ENCODE measurements around the gene CFAP206. TPM values are rescaled to one million over a fixed set of nuclear protein-coding genes. Genes with fewer than 3 reads are reported as not detected.

CFAP206 gene
- total and polyA plus RNA-seq, 10 of the 15 experiments (the other 5 are each of a cell fraction or from before 2014, with no cell fraction given) = 0.04 to 0.24 (median 0.09) TPM; not detected in 6

DNA sequence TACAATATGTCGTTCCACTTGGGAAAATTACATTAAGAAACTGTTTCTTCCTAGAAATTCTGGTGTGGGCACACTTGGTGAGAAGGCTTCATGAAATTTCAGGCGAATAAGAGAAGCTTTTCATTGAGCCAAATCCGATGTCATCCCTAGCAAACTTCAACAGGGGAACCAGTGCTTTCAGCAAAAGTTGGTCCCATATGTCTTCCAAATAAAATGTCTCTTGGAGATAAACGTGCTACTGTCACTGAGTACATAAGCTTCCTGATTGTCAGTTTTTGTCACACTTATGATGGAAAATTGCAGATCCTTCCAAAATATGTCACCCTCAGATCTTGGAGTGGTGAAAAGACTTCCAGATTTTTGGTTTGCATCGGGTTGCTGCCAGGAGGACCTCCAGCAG lies 33.9 kb downstream of the CFAP206 start:
- CTCF ChIA-PET = interaction anchor here (1.2 kb wide), 1 partner anchor 39 kb away, joined by 3 read pairs; no protein-coding TSS in a partner anchor
- in situ Hi-C loops (cut with MboI) = no loop called here
- SMC1A ChIA-PET (ENCODE audit: uncharacterized antibody, unreplicated experiment) = interaction anchor here (0.6 kb wide), 1 partner anchor 160 kb away, joined by 4 read pairs; no protein-coding TSS in a partner anchor
- H3K9me3 ChIP-seq (replicated peaks; ENCODE audit: control insufficient read depth, insufficient read depth, low read length) = no peaks in the 10 kb centered on the region
- H3K27ac ChIP-seq (ENCODE audit: control insufficient read depth, insufficient read depth) = no peak overlapping the region
- H3K4me1 ChIP-seq (ENCODE audit: control insufficient read depth, insufficient read depth, low read length) = no peaks in the 10 kb centered on the region
- TF ChIP-seq TCF3 (IDR thresholded peaks at IDR 0.05; ENCODE audit: borderline replicate concordance, insufficient read depth, low read depth, low read length) (no peak), SRF (IDR thresholded peaks at IDR 0.05; ENCODE audit: low read depth in 2 of 2, low read length in 2 of 2) (no peak), EED (IDR thresholded peaks at IDR 0.05; ENCODE audit: low read depth) (no peak), ZNF217 (IDR thresholded peaks at IDR 0.05) (no peak), MTA3 (IDR thresholded peaks at IDR 0.05; ENCODE audit: borderline replicate concordance, low read length) (no peak), EGR1 (IDR thresholded peaks at IDR 0.05; ENCODE audit: borderline replicate concordance in 1 of 2, low read depth in 2 of 2, low read length in 2 of 2) (no peak), NR2F1 (conservative IDR thresholded peaks at IDR 0.05) (no peak), BCLAF1 (IDR thresholded peaks at IDR 0.05) (no peak), ASH2L (IDR thresholded peaks at IDR 0.05; ENCODE audit: borderline replicate concordance, low read depth) (no peak), STAT3 (IDR thresholded peaks at IDR 0.05; ENCODE audit: low read depth, low read length) (no peak), NFYA (IDR thresholded peaks at IDR 0.05; ENCODE audit: borderline replicate concordance, low read depth, low read length) (no peak)
- TF ChIP-seq, protein P1, sequence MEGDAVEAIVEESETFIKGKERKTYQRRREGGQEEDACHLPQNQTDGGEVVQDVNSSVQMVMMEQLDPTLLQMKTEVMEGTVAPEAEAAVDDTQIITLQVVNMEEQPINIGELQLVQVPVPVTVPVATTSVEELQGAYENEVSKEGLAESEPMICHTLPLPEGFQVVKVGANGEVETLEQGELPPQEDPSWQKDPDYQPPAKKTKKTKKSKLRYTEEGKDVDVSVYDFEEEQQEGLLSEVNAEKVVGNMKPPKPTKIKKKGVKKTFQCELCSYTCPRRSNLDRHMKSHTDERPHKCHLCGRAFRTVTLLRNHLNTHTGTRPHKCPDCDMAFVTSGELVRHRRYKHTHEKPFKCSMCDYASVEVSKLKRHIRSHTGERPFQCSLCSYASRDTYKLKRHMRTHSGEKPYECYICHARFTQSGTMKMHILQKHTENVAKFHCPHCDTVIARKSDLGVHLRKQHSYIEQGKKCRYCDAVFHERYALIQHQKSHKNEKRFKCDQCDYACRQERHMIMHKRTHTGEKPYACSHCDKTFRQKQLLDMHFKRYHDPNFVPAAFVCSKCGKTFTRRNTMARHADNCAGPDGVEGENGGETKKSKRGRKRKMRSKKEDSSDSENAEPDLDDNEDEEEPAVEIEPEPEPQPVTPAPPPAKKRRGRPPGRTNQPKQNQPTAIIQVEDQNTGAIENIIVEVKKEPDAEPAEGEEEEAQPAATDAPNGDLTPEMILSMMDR (IDR thresholded peaks at IDR 0.05 in 2 of 3, conservative IDR thresholded peaks at IDR 0.05 in 1 of 3; ENCODE audit: control insufficient read depth in 2 of 3, extremely low read depth in 1 of 3, insufficient read depth in 1 of 3, low read depth in 3 of 3, low read length in 3 of 3) = no peak
- TF ChIP-seq, protein P2, sequence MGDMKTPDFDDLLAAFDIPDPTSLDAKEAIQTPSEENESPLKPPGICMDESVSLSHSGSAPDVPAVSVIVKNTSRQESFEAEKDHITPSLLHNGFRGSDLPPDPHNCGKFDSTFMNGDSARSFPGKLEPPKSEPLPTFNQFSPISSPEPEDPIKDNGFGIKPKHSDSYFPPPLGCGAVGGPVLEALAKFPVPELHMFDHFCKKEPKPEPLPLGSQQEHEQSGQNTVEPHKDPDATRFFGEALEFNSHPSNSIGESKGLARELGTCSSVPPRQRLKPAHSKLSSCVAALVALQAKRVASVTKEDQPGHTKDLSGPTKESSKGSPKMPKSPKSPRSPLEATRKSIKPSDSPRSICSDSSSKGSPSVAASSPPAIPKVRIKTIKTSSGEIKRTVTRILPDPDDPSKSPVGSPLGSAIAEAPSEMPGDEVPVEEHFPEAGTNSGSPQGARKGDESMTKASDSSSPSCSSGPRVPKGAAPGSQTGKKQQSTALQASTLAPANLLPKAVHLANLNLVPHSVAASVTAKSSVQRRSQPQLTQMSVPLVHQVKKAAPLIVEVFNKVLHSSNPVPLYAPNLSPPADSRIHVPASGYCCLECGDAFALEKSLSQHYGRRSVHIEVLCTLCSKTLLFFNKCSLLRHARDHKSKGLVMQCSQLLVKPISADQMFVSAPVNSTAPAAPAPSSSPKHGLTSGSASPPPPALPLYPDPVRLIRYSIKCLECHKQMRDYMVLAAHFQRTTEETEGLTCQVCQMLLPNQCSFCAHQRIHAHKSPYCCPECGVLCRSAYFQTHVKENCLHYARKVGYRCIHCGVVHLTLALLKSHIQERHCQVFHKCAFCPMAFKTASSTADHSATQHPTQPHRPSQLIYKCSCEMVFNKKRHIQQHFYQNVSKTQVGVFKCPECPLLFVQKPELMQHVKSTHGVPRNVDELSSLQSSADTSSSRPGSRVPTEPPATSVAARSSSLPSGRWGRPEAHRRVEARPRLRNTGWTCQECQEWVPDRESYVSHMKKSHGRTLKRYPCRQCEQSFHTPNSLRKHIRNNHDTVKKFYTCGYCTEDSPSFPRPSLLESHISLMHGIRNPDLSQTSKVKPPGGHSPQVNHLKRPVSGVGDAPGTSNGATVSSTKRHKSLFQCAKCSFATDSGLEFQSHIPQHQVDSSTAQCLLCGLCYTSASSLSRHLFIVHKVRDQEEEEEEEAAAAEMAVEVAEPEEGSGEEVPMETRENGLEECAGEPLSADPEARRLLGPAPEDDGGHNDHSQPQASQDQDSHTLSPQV (IDR thresholded peaks at IDR 0.05) = no peak
- FAIRE-seq = no peak
- H2AFZ ChIP-seq (ENCODE audit: control insufficient read depth, low read depth, low read length) = no peak overlapping the region
- RAD21 ChIA-PET (ENCODE audit: unreplicated experiment) = no interaction called here
- intact Hi-C loops (cut with micrococcal nuclease; ENCODE audit: unreplicated experiment) = no loop called here
- WGBS (ENCODE audit: insufficient coverage, insufficient replicate concordance, low lambda C conversion rate, missing lambda C conversion rate) = 15% methylated on average over 5 of the region's 5 CpGs
- POLR2A ChIA-PET = interaction anchor here (1.2 kb wide), 1 partner anchor 403 kb away, joined by 3 read pairs; no protein-coding TSS in a partner anchor
- H3K79me2 ChIP-seq (ENCODE audit: control insufficient read depth, insufficient read depth, low read length) = no peaks in the 10 kb centered on the region
- H3K9ac ChIP-seq (ENCODE audit: control insufficient read depth, insufficient read depth, low read length) = no peak overlapping the region
- H3K4me3 ChIP-seq = no peak overlapping the region
- no TSS peak for BruUV-seq (replicated peaks)
- no peak for DNase-seq (ENCODE audit: low read depth, low spot score)
- no peak overlapping the region for H3K4me2 ChIP-seq (ENCODE audit: control insufficient read depth, insufficient read depth)
- H3K36me3 ChIP-seq (ENCODE audit: control insufficient read depth in 2 of 2, insufficient read depth in 2 of 2, low read length in 1 of 2) = no peaks in the 10 kb centered on the region
- no peaks in the 10 kb centered on the region for H3K27me3 ChIP-seq (replicated peaks in 1 of 2; ENCODE audit: control insufficient read depth in 2 of 2, insufficient read depth in 2 of 2, low read length in 1 of 2)
- no peak for ATAC-seq
- H4K20me1 ChIP-seq (ENCODE audit: control insufficient read depth, insufficient read depth) = no peaks in the 10 kb centered on the region
